GM18909 (cell line): Measurements from ENCODE around the gene CHMP1B.
"Not testable (repeated sequence)": the region's sequence is repeated elsewhere in the genome, so short reads cannot be mapped to it uniquely, and the experiment has no call there.

Source experiments
- ATAC-seq: cut with Tn5 transposase; IDR thresholded peaks from one replicate; pipeline ENCODE4 v1.9.1; 2021; ENCODE audit warnings: mild to moderate bottlenecking; ENCODE audit not compliant: unreplicated experiment, poor library complexity

The CHMP1B gene

DNA sequence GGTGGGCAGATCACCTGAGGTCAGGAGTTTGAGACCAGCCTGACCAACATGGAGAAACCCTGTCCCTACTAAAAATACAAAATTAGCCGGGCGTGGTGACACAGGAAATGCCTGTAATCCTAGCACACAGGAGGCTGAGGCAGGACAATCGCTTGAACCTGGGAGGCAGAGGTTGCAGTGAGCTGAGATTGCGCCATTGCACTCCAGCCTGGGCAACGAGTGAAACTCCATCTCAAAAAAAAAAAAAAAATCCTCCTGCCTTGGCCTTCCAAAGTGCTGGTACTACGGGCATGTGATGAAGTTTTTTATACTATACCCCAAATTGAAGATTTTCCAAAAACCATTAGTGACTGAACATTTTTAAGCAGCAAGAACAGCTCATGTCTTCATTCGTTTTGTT, 41.2 kb downstream of the CHMP1B start:
- ATAC-seq: not testable (repeated sequence)

GRCh38 chr18:11897781-11898180, 46.6 kb downstream of the CHMP1B start:
- no peak for ATAC-seq

GRCh38 chr18:11899063-11899462, 47.9 kb downstream of the CHMP1B start:
- no peak for ATAC-seq

DNA sequence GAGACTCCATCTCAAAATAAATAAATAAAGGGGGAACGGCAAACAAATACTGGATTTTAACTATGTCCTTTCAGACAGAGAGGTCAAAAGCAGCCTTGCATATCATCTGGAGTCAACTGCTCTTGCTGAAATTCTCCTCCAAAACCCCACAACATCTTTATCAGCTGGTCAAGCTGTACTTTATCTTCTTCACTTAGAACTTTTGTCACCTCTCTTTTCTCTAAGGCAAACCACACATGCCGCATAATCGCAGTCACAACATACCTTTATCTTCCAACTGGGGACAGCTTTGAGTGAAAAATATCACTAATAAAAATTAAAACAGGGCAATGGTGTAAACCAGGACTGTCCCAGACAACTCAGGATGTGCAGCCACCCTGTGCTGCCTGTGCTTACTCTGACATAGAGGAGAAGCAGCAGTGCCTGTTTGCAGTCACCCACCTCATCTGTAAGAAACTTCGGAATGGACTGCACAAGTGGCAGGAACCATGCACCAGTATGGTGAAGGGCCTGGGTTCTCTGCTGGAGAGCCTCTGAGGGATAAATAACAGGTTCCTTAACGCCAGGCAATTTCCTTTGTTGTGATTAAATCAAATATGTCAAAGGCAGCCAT, 50.7 kb downstream of the CHMP1B start:
- ATAC-seq: no peak

- ATAC-seq: no peak
Measured at GRCh38 chr18:11902522-11903292, 51.5 kb downstream of the CHMP1B start.
